KOPT-K1 (cell line): Measurements from ENCODE around the gene RABGAP1.

ENCODE experiments used
- H3K27ac ChIP-seq: fragments of 200-600 bp; sonication (generic); 2 replicates; pipeline ENCODE4 v1.5.1; 2016; ENCODE audit warnings: antibody characterized with exemption, mild to moderate bottlenecking, low read depth, low read length; ENCODE audit not compliant: poor library complexity, severe bottlenecking
- H3K36me3 ChIP-seq: fragments of 200-600 bp; sonication (generic); 2 replicates; pipeline ENCODE4 v1.5.1; 2017; ENCODE audit warnings: antibody characterized with exemption, mild to moderate bottlenecking, low read length, moderate library complexity; ENCODE audit not compliant: insufficient read depth
- H3K9me3 ChIP-seq: fragments of 200-600 bp; sonication (generic); 2 replicates; pipeline ENCODE4 v1.5.1; 2017; ENCODE audit warnings: antibody characterized with exemption, low read length, mild to moderate bottlenecking; ENCODE audit not compliant: insufficient read depth, poor library complexity, severe bottlenecking

RABGAP1 gene

DNA sequence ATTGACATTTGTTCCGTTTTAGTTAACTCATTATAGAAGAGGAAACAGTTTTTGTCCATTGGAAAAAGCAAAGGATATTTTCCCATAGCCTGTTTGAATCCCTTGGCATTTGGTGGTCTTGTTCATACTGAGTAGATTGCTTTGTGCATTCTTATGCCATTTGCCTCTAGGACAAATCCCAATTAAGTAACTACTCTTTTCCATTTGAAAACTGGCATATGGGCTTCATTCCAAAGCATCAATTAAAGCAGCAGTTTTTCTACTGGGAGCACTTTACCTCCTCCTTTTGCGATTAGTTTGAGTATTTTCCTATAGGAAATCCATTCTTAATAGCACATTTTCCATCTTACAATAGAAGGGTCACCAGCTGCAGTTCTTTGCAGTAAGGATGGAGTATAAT, 123.9 kb downstream of the RABGAP1 start:
- Histone ChIP-seq H3K36me3 (peaks cover 42% of the 10 kb centered on the region), H3K9me3 (no peaks in the 10 kb centered on the region), H3K27ac (no peak overlapping the region)

- peaks cover 47% of the 10 kb centered on the region for H3K36me3 ChIP-seq
- no peak overlapping the region for H3K27ac ChIP-seq
- no peaks in the 10 kb centered on the region for H3K9me3 ChIP-seq
Observed at GRCh38 chr9:123065196-123065595, 124.4 kb downstream of the RABGAP1 start.

- H3K27ac ChIP-seq = no peak overlapping the region
- H3K36me3 ChIP-seq = peaks cover 64% of the 10 kb centered on the region
Observed at GRCh38 chr9:123067136-123067535, 126.3 kb downstream of the RABGAP1 start.

DNA sequence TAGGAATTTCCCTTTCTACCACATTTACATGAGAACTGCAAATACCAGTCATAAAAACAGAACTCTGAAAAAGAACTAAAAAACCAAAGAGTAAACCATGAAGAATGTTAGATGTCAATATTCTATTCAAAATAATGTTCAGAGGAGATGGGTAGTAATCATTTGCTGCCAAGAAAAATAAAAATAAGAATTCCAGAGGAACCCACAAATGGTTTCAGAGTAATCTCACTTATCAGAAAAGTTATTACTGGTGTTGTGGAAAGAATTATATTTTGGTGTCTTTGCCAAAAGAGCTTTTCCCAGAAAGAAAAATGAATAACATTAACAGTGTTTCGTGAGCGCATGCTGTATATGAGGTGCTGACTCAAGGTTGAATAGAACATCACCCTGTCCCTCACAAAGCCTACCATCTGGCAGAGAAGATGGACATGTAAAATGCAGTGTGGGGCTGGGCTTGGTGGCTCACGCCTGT, 128.2 kb downstream of the RABGAP1 start:
- H3K9me3 ChIP-seq = no peaks in the 10 kb centered on the region
- H3K36me3 ChIP-seq = peaks cover 83% of the 10 kb centered on the region
- H3K27ac ChIP-seq = no peak overlapping the region

More at GRCh38 chr9:123067136-123067535, 126.3 kb downstream of the RABGAP1 start:
- no peaks in the 10 kb centered on the region for H3K9me3 ChIP-seq

- Histone ChIP-seq H3K36me3 (peaks cover 82% of the 10 kb centered on the region), H3K27ac (no peak overlapping the region), H3K9me3 (no peaks in the 10 kb centered on the region)
Observed at GRCh38 chr9:123070198-123070597, 129.4 kb downstream of the RABGAP1 start.

DNA sequence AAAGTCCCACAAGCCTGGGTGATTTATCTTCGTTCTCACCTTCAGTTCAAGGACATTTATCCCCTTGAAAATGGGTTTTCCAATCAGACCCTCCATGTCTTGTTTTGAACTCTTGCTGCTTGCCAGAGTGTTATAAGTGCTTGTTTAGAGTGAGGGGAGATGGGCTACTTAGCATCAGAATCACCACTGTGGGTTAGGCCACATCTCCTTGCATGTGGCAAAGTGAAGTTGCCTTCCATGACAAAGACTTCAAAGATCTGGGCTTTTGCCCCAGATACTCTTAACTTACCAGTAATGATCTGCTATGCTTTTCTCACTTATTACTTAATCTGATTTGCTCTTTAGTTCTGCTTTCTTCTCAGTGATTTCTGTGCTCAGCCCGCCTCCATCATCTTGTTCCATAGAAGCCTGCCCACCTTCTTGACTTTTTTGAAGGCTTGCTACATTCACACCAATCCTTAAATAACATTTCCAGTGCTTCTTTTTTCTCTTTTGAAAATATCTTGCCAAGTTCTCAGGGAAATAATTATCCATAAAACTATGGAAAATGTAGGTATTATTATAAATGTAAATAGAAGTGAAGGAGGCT, 131.7 kb downstream of the RABGAP1 start:
- Histone ChIP-seq H3K9me3 (no peaks in the 10 kb centered on the region), H3K27ac (no peak overlapping the region), H3K36me3 (peaks cover 79% of the 10 kb centered on the region)

GRCh38 chr9:123073441-123073840, 132.6 kb downstream of the RABGAP1 start:
- Histone ChIP-seq H3K36me3 (peaks cover 71% of the 10 kb centered on the region), H3K9me3 (no peaks in the 10 kb centered on the region), H3K27ac (no peak overlapping the region)

GRCh38 chr9:123073991-123074422, 133.2 kb downstream of the RABGAP1 start:
- Histone ChIP-seq H3K27ac (no peak overlapping the region), H3K9me3 (no peaks in the 10 kb centered on the region), H3K36me3 (peaks cover 75% of the 10 kb centered on the region)

GRCh38 chr9:123074628-123075027, 133.8 kb downstream of the RABGAP1 start:
- Histone ChIP-seq H3K9me3 (no peaks in the 10 kb centered on the region), H3K27ac (no peak overlapping the region), H3K36me3 (peaks cover 81% of the 10 kb centered on the region)

DNA sequence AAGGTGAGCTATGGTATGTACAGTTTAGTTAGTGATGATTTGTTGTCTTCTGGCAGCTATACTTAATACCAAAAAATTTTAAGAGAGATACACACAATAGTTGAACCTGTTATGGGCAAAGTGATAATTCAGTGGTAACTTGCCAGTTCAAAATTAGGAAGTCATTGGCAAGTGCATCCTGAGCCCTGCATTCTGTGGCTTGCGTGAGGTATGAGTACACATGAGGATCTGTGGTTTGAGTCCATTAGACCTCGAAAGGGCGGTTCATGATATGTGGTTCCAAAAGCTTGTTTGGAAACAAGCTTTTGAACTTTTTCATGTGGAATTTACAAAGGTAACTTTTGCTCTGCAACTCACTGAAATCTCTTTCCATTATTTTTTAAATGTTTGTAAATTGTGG, 139.6 kb downstream of the RABGAP1 start:
- no peaks in the 10 kb centered on the region for H3K9me3 ChIP-seq
- H3K27ac ChIP-seq = no peak overlapping the region
- peaks cover 85% of the 10 kb centered on the region for H3K36me3 ChIP-seq

- H3K9me3 ChIP-seq = no peaks in the 10 kb centered on the region
- H3K36me3 ChIP-seq = peaks cover 85% of the 10 kb centered on the region
- H3K27ac ChIP-seq = no peak overlapping the region
Observed at GRCh38 chr9:123081824-123082223, 141.0 kb downstream of the RABGAP1 start.

GRCh38 chr9:123083680-123084079, 142.9 kb downstream of the RABGAP1 start:
- H3K36me3 ChIP-seq = peaks cover 81% of the 10 kb centered on the region
- no peak overlapping the region for H3K27ac ChIP-seq
- no peaks in the 10 kb centered on the region for H3K9me3 ChIP-seq

- no peaks in the 10 kb centered on the region for H3K9me3 ChIP-seq
- H3K36me3 ChIP-seq = peaks cover 76% of the 10 kb centered on the region
- no peak overlapping the region for H3K27ac ChIP-seq
Observed at GRCh38 chr9:123084256-123084655, 143.4 kb downstream of the RABGAP1 start.

DNA sequence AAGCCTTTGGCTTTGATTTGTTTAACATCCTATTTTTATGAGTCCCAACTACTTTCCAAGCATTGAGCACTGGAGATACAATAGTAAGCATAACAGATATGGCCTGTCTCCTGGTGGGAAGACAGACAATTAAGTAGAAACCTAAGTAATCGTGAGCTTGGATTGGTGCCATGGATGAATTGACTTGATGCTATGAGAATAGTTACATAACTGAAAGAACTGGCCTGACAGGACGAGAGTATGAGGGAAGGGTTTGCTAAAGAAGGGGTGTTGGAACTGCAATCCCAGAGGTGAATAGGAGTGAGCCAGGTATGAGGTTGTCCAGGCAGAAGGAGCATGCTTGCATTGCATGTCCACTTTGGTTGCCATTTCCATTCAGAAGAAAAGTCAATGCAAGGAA, 145.1 kb downstream of the RABGAP1 start:
- no peaks in the 10 kb centered on the region for H3K9me3 ChIP-seq
- no peak overlapping the region for H3K27ac ChIP-seq
- H3K36me3 ChIP-seq = peaks cover 76% of the 10 kb centered on the region

GRCh38 chr9:123087359-123087888, 146.6 kb downstream of the RABGAP1 start:
- Histone ChIP-seq H3K36me3 (peaks cover 76% of the 10 kb centered on the region), H3K27ac (no peak overlapping the region), H3K9me3 (no peaks in the 10 kb centered on the region)

GRCh38 chr9:123089040-123089439, 148.2 kb downstream of the RABGAP1 start:
- peaks cover 77% of the 10 kb centered on the region for H3K36me3 ChIP-seq
- H3K9me3 ChIP-seq = no peaks in the 10 kb centered on the region
- no peak overlapping the region for H3K27ac ChIP-seq
